Limb (tissue), 2 donors: ENCODE results near the gene KBTBD12.

Experiments
- DNase-seq, 2 donors: peaks; one replicate each; pipeline ENCODE4 v3.0.0-alpha.2; 2016; ENCODE audit errors: extremely low spot score in 2 of 2

The KBTBD12 gene

GRCh38 chr3:128012050-128012449 is 97.0 kb downstream of the KBTBD12 start:
- DNase-seq = no peak

GRCh38 chr3:128014548-128014947 is 99.5 kb downstream of the KBTBD12 start:
- no peak for DNase-seq

DNA sequence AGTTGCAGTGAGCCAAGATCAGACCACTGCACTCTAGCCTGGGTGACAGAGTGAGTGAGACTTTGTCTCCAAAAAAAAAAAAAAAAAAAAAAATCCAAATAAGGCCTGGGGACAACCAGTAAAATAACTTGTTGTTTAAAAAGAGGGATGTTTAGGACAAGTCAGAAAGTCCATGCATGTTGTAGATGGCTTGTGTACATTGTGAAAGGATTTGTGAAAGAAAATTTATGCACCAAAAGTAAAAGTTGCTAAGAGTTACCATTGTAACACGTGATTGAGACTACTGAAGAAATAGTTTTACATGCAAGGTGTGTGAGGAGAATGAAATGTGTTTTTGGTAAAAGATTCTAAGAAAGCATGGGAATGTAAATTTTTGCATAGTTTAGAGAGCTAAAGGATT is 101.5 kb downstream of the KBTBD12 start:
- no peak for DNase-seq

DNA sequence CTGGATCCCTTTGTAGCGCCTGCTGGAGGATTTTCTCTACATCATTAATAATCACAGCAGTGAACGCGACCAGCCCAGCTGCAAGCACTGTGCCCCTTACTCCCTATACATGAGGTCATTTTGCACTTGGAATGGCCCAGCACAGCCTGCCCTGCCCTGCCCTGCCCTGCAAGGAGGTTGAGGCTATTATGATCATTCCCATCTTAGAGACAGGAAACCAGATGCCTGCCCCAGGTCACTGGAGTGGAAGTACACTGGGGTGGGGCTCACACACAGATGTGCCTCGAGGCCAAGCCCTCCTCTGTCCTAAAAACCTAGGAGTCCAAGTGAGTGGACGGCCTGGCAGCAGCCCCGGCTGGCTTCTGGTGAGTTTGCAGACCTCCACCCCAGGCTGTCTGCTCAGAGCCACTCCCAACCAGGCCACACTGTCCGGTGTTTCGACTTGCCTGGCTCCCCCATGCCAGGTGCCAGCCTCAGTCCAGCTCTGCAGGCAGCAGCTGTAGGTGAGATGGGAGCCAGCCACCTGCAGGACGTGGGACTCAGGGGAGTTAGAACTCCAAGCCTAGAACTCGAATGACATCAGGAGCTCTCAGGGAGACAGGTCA is 106.8 kb downstream of the KBTBD12 start:
- no peak for DNase-seq

GRCh38 chr3:128033102-128033501 is 118.1 kb downstream of the KBTBD12 start:
- no peak for DNase-seq

DNA sequence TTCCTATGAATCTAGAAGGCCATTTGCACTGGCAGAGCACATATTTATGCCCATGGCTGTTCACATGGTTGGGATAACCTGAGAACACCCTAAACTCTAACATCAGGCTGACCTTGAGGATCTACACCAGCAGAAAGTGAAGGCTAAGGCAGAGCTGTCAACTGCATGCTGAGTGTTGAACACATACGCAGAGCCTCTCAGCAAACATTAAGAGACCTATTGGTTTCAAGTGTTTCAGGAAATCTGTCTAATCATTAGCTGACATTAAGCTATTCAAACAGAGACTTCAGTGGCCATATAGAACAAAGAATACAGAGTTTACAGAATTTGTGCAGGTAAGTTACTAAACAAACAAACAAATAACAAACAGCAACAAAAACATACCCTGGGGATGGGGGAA is 121.1 kb downstream of the KBTBD12 start:
- no peak for DNase-seq
